ENCODE results near the gene PTER. TPM values are rescaled to one million over a fixed set of nuclear protein-coding genes. Genes with fewer than 3 reads are reported as not detected.

PTER gene
- total RNA-seq, 1 experiment from 2014 or later, result 30.1 TPM

DNA sequence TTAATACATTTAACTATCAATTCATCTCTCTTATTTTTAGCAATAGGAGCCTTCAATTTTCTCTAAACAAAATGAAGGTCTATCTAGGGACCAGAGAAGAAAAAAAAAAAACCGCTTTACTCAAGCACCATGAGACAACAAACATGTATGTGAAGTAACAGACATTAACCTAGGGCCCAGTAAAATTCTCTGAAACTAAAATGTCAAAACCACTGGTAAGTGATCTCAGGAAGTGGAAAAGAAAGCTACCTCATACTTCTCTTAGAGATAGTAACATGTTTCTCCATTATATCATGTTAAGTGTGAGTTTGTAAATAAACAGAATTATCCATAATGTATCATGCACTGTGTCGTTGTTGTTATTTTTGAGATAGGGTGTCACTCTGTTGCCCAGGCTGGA lies 35.4 kb upstream of the PTER start:
- TF ChIP-seq, protein P1, sequence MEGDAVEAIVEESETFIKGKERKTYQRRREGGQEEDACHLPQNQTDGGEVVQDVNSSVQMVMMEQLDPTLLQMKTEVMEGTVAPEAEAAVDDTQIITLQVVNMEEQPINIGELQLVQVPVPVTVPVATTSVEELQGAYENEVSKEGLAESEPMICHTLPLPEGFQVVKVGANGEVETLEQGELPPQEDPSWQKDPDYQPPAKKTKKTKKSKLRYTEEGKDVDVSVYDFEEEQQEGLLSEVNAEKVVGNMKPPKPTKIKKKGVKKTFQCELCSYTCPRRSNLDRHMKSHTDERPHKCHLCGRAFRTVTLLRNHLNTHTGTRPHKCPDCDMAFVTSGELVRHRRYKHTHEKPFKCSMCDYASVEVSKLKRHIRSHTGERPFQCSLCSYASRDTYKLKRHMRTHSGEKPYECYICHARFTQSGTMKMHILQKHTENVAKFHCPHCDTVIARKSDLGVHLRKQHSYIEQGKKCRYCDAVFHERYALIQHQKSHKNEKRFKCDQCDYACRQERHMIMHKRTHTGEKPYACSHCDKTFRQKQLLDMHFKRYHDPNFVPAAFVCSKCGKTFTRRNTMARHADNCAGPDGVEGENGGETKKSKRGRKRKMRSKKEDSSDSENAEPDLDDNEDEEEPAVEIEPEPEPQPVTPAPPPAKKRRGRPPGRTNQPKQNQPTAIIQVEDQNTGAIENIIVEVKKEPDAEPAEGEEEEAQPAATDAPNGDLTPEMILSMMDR (IDR thresholded peaks at IDR 0.05; ENCODE audit: unreplicated experiment), result no peak

GRCh38 chr10:16408379-16408778 lies 28.4 kb upstream of the PTER start:
- Mint-ChIP-seq H3K36me3 (ENCODE audit: insufficient read depth, unreplicated experiment) (no peaks in the 10 kb centered on the region), H3K9me3 (ENCODE audit: low read depth, unreplicated experiment) (no peaks in the 10 kb centered on the region), H3K27me3 (ENCODE audit: unreplicated experiment) (no peaks in the 10 kb centered on the region), H3K4me3 (ENCODE audit: low read depth, unreplicated experiment) (no peak overlapping the region), H3K4me1 (ENCODE audit: low read depth, unreplicated experiment) (peaks cover 34% of the 10 kb centered on the region), H3K27ac (ENCODE audit: unreplicated experiment) (no peak overlapping the region)
- no TSS peak for BruUV-seq (replicated peaks)
- DNase-seq, result no peak
- intact Hi-C loops (cut with micrococcal nuclease; ENCODE audit: unreplicated experiment), result no loop called here
- TF ChIP-seq, protein P1 (IDR thresholded peaks at IDR 0.05; ENCODE audit: unreplicated experiment), result no peak
- CTCF ChIA-PET, result no interaction called here

More for the DNA sequence above, 35.4 kb upstream of the PTER start:
- no peaks in the 10 kb centered on the region for H3K36me3 Mint-ChIP-seq (ENCODE audit: insufficient read depth, unreplicated experiment)
- no peak overlapping the region for H3K4me3 Mint-ChIP-seq (ENCODE audit: low read depth, unreplicated experiment)
- no peaks in the 10 kb centered on the region for H3K9me3 Mint-ChIP-seq (ENCODE audit: low read depth, unreplicated experiment)
- H3K27me3 Mint-ChIP-seq (ENCODE audit: unreplicated experiment), result no peaks in the 10 kb centered on the region
- no peak overlapping the region for H3K27ac Mint-ChIP-seq (ENCODE audit: unreplicated experiment)
- no peaks in the 10 kb centered on the region for H3K4me1 Mint-ChIP-seq (ENCODE audit: low read depth, unreplicated experiment)
- intact Hi-C loops (cut with micrococcal nuclease; ENCODE audit: unreplicated experiment), result no loop called here
- no TSS peak for BruUV-seq (replicated peaks)
- DNase-seq, result no peak
- CTCF ChIA-PET, result interaction anchor here (0.5 to 0.7 kb wide), 2 partner anchors 386 to 715 kb away, joined by 6 read pairs; no protein-coding TSS in a partner anchor

DNA sequence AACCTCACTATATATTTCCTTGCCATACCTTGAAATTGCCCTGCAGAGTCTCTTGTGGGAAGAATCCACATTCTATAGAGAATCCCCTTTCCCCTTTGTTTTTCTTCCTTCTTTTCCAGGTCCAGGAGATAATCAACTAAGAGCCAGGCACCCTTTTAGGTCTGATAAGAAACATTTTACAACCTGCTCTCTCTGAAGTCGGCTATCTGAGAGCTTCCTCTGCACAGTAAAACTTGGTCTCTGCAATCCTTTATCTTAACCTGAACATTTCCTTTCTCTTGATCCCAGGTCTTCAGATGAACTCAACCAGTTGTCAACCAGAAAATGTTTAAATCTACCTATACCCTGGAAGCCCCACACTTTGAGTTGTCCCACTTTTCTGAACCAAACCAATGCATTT lies 19.5 kb upstream of the PTER start:
- Mint-ChIP-seq H3K36me3 (ENCODE audit: insufficient read depth, unreplicated experiment) (no peaks in the 10 kb centered on the region), H3K4me3 (ENCODE audit: low read depth, unreplicated experiment) (no peak overlapping the region), H3K27me3 (ENCODE audit: unreplicated experiment) (no peaks in the 10 kb centered on the region), H3K9me3 (ENCODE audit: low read depth, unreplicated experiment) (no peaks in the 10 kb centered on the region), H3K27ac (ENCODE audit: unreplicated experiment) (no peak overlapping the region), H3K4me1 (ENCODE audit: low read depth, unreplicated experiment) (peaks cover 6% of the 10 kb centered on the region)
- DNase-seq, result no peak
- intact Hi-C loops (cut with micrococcal nuclease; ENCODE audit: unreplicated experiment), result no loop called here
- no TSS peak for BruUV-seq (replicated peaks)
- CTCF ChIA-PET, result no interaction called here
- TF ChIP-seq, protein P1 (IDR thresholded peaks at IDR 0.05; ENCODE audit: unreplicated experiment), result no peak

GRCh38 chr10:16423599-16423998 lies 13.2 kb upstream of the PTER start:
- H3K9me3 Mint-ChIP-seq (ENCODE audit: low read depth, unreplicated experiment), result peaks cover 8% of the 10 kb centered on the region
- BruUV-seq (replicated peaks), result no TSS peak
- H3K36me3 Mint-ChIP-seq (ENCODE audit: insufficient read depth, unreplicated experiment), result no peaks in the 10 kb centered on the region
- H3K27ac Mint-ChIP-seq (ENCODE audit: unreplicated experiment), result no peak overlapping the region
- H3K4me1 Mint-ChIP-seq (ENCODE audit: low read depth, unreplicated experiment), result no peaks in the 10 kb centered on the region
- DNase-seq, result no peak
- CTCF ChIA-PET, result no interaction called here
- intact Hi-C loops (cut with micrococcal nuclease; ENCODE audit: unreplicated experiment), result no loop called here
- TF ChIP-seq, protein P1 (IDR thresholded peaks at IDR 0.05; ENCODE audit: unreplicated experiment), result no peak
- no peaks in the 10 kb centered on the region for H3K27me3 Mint-ChIP-seq (ENCODE audit: unreplicated experiment)
- no peak overlapping the region for H3K4me3 Mint-ChIP-seq (ENCODE audit: low read depth, unreplicated experiment)

Measured in Calu3 (cell line).